SK-N-SH treated with all-trans-retinoic acid at 6 μM for 48 hours (cell line): ENCODE data around the gene NUDT1.

Source experiments
- ARNTL ChIP-seq: fragments of 450-650 bp; formaldehyde crosslinking; IDR thresholded peaks from 2 replicates; pipeline ENCODE4 v1.5.0; 2020; ENCODE audit warnings: low read depth, mild to moderate bottlenecking, moderate library complexity, borderline replicate concordance
- GLIS3 ChIP-seq: fragments of 250-450 bp; sonication (Bioruptor Pico); IDR thresholded peaks from 2 replicates; pipeline ENCODE4 v1.5.0; 2020; ENCODE audit warnings: mild to moderate bottlenecking, moderate library complexity
- ISL1 ChIP-seq: fragments of 250-450 bp; sonication (Bioruptor Pico); IDR thresholded peaks from 2 replicates; pipeline ENCODE4 v2.1.2; 2022; ENCODE audit warnings: mild to moderate bottlenecking, moderate library complexity
- OSR1 ChIP-seq: fragments of 250-450 bp; sonication (Bioruptor Pico); IDR thresholded peaks from 2 replicates; pipeline ENCODE4 v1.8.0; 2022; ENCODE audit warnings: moderate library complexity, mild to moderate bottlenecking, inconsistent platforms
- RARB ChIP-seq: fragments of 250-450 bp; sonication (Bioruptor Pico); IDR thresholded peaks from 2 replicates; pipeline ENCODE4 v1.8.0; 2021; ENCODE audit warnings: mild to moderate bottlenecking, moderate library complexity
- ZFP3 ChIP-seq: fragments of 250-450 bp; sonication (Bioruptor Pico); IDR thresholded peaks from 2 replicates; pipeline ENCODE4 v1.5.0; 2020; ENCODE audit warnings: mild to moderate bottlenecking, moderate library complexity
- ZFP30 ChIP-seq: fragments of 450-650 bp; formaldehyde crosslinking; IDR thresholded peaks from 2 replicates; pipeline ENCODE4 v1.5.0; 2022; ENCODE audit warnings: mild to moderate bottlenecking, moderate library complexity

DNA sequence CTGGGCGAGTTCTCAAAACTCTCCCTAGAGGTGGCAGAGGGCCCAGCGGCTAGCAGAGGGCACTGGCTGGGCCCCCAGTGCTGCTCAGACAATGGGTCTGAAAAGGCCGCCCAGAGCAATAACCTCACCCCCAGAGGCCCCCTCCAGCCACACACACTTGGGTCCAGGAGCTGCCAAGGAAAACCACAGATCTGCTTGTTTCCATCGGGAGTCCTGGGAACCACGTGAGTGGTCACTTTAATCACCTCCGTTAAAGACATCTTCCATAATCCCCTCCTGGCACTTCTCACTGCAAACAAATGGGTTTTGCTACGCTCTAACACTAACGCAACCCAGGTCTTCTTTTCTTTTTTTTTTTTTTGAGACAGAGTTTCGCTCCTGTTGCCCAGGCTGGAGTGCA, 30.0 kb downstream of the NUDT1 start:
- TF ChIP-seq ARNTL (CRISPR knock-in tag) (no peak), ZFP3 (CRISPR knock-in tag) (no peak), RARB (no peak), ZFP30 (CRISPR knock-in tag) (no peak), GLIS3 (no peak), ISL1 (no peak), OSR1 (no peak)
